Effector memory CD4-positive, alpha-beta T cell (primary cell): ENCODE results near the gene GLIPR1L2.
A peak's percentile ranks its signal among the peaks of the same experiment; 100 is the strongest.

ENCODE experiments used
- DNase-seq, 3 donors: peaks; one replicate each; pipeline ENCODE4 v3.0.0-alpha.2; 2020
- H3K27ac ChIP-seq: 2 replicates; pipeline ENCODE4 v1.7.0; 2013; ENCODE audit warnings: mild to moderate bottlenecking, low read length, moderate library complexity; ENCODE audit not compliant: insufficient read depth, poor library complexity, severe bottlenecking
- H3K27me3 ChIP-seq: replicated peaks from 2 replicates; pipeline ENCODE4 v1.7.0; 2013; ENCODE audit warnings: mild to moderate bottlenecking, low read length; ENCODE audit not compliant: insufficient read depth, control insufficient read depth, poor library complexity, severe bottlenecking
- H3K36me3 ChIP-seq: 2 replicates; pipeline ENCODE4 v1.7.0; 2013; ENCODE audit warnings: mild to moderate bottlenecking, low read length, moderate library complexity; ENCODE audit not compliant: control insufficient read depth, insufficient read depth
- H3K4me1 ChIP-seq: 2 replicates; pipeline ENCODE4 v1.7.0; 2013; ENCODE audit warnings: low read length, mild to moderate bottlenecking; ENCODE audit not compliant: control insufficient read depth, insufficient read depth, poor library complexity, severe bottlenecking
- H3K4me3 ChIP-seq: 2 replicates; pipeline ENCODE4 v1.7.0; 2013; ENCODE audit warnings: low read length, low read depth, mild to moderate bottlenecking; ENCODE audit not compliant: insufficient read depth, poor library complexity, severe bottlenecking
- H3K9me3 ChIP-seq: 2 replicates; pipeline ENCODE4 v1.7.0; 2013; ENCODE audit warnings: mild to moderate bottlenecking, low read length, moderate library complexity; ENCODE audit not compliant: control insufficient read depth

The GLIPR1L2 gene

DNA sequence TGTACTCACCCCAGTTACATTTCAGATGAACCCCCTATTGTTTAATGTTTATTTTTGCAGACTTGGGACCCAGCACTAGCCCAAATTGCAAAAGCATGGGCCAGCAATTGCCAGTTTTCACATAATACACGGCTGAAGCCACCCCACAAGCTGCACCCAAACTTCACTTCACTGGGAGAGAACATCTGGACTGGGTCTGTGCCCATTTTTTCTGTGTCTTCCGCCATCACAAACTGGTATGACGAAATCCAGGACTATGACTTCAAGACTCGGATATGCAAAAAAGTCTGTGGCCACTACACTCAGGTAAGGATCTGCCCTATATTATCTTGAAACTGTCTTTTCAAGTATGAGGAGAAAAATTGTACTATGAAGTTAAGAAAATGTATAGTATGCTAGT, 90.9 kb downstream of the GLIPR1L2 start:
- DNase-seq, result no peak
- Histone ChIP-seq H3K27ac (peak overlapping the region; percentile 87), H3K4me1 (peaks cover 60% of the 10 kb centered on the region), H3K36me3 (no peaks in the 10 kb centered on the region), H3K9me3 (no peaks in the 10 kb centered on the region), H3K27me3 (no peaks in the 10 kb centered on the region), H3K4me3 (peak overlapping the region; percentile 58)
